ENCODE measurements around the gene AK2. TPM values are rescaled to one million over a fixed set of nuclear protein-coding genes. Genes with fewer than 3 reads are reported as not detected.

Gene AK2
- total RNA-seq: 170 and 197 TPM in 2 replicates

GRCh38 chr1:33036526-33037503, at the start of gene AK2:
Gene AK2 (minus strand): TSS chr1:33036883. CDS start chr1:33036828, 55 bp downstream.

GRCh38 chr1:33080885-33081553, 44.3 kb upstream of the AK2 start, which contains the start of gene AZIN2:
Gene AZIN2 (plus strand): TSS chr1:33081153. CDS start chr1:33082250, 1,097 bp downstream.

GRCh38 chr1:32964461-32965250, 72.0 kb downstream of the AK2 start, which contains the start of gene RNF19B:
Gene RNF19B (minus strand): TSS chr1:32964809. CDS start chr1:32964685, 124 bp downstream.

Other genes with a start within 250 kb of the AK2 start
- gene YARS1, start 219.5 kb downstream of the AK2 start, total RNA-seq: 125 and 161 TPM in 2 replicates
- gene S100PBP, start 219.2 kb downstream of the AK2 start, total RNA-seq: 17.5 and 34.5 TPM in 2 replicates
- gene FNDC5, start 166.0 kb downstream of the AK2 start, total RNA-seq: not detected in 2 replicates
- not detected in 2 replicates for gene HPCA, start 150.4 kb downstream of the AK2 start, total RNA-seq
- gene TMEM54, start 135.5 kb downstream of the AK2 start, total RNA-seq: 29.6 and 29.9 TPM in 2 replicates
- 23.3 and 24.7 TPM in 2 replicates for gene RNF19B, start 72.1 kb downstream of the AK2 start, total RNA-seq
- gene AZIN2, start 44.3 kb upstream of the AK2 start, total RNA-seq: 0.46 and 1.9 TPM in 2 replicates
- gene TRIM62, start 145.2 kb upstream of the AK2 start, total RNA-seq: 1.1 and 1.9 TPM in 2 replicates
- 1.9 and 3.2 TPM in 2 replicates for gene ZNF362, start 219.6 kb upstream of the AK2 start, total RNA-seq